GM21619 (cell line): ENCODE measurements around the gene RPL6.
A peak's percentile ranks its signal among the peaks of the same experiment; 100 is the strongest.
"Not testable (repeated sequence)": the region's sequence is repeated elsewhere in the genome, so short reads cannot be mapped to it uniquely, and the experiment has no call there.

Experiments
- ATAC-seq: cut with Tn5 transposase; IDR thresholded peaks from one replicate; pipeline ENCODE4 v1.9.1; 2021; ENCODE audit not compliant: unreplicated experiment

Gene RPL6

DNA sequence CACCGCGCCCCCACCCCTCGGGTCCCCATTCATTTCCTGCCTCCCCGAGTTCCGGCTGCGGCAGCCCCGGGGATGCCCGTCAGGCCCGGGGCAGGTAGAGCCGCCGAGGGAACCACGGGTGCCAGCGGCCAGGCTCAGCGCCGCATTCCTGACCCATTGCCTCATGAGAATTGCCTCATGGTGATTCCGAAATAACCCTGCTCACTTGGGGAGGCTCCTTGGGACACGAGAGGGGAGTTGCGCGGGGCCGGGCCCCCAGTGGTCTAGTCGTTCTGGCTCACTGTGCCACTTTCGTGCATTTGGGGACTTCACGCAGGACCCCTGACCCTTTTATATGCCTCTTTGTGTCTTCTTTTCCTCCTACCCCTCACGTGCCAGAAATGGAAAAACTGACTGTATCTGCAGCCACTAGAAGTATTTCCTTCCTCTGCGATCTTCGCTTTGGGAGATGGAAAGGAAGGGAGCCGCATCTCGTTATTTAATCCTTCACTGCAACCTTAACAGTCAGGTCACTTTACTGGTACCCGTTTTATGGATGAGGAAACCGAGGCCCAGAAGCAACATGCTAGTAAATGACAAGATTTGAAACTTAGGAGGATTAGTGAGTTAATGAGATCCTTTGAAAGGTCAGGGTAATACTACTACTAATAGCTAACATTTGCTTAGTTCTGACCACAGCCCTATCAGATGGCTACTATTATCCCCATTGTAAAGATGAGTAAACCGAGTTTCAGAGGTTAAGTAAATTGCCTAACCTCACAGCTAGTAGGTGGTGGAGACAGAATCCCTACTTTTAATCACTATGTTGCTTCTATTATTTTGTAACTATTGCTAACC is 10.1 kb upstream of the RPL6 start:
- ATAC-seq: peak; percentile 43

DNA sequence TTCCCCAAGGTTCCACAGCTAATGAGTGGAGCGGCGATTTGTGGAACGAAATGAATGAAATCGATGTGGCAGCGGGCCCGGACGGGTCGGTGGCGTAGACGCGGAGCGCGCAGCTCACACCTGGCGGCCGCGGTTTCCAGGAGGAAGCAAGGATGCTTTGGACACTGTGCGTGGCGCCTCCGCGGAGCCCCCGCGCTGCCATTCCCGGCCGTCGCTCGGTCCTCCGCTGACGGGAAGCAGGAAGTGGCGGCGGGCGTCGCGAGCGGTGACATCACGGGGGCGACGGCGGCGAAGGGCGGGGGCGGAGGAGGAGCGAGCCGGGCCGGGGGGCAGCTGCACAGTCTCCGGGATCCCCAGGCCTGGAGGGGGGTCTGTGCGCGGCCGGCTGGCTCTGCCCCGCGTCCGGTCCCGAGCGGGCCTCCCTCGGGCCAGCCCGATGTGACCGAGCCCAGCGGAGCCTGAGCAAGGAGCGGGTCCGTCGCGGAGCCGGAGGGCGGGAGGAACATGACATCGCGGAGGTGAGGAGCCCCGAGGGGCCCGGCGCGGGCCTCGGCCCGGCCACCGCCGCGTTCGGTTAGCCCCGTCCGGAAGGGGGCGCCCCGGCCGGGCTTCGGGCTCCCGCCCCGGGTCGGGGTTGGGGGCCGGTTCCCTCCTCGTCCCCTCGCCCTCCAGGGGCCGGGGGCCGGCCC is 9.3 kb upstream of the RPL6 start, which contains the start of gene PTPN11:
PTPN11 (plus strand) TSS at position 340 of the 689 bp plus-strand sequence; CDS start at position 505, 165 bp downstream.
- peak; percentile 77 for ATAC-seq

GRCh38 chr12:112418273-112418607 is 8.8 kb upstream of the RPL6 start:
- ATAC-seq: peak; percentile 22

DNA sequence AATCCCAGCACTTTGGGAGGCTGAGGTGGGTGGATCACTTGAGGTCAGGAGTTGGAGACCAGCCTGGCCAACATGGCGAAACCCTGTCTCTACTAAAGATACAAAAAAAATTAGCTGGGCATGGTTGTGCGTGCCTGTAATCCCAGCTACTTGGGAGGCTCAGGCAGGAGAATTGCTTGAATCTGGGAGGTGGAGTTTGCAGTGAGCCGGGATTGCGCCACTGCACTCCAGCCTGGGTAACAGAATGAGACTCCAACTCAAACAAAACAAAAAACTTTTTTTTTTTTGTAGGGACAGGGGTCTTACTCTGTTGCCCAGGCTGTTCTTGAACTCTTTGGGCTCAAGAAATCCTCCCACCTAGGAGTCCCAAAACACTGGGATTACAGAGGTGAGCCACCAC is 6.1 kb upstream of the RPL6 start:
- ATAC-seq: not testable (repeated sequence)

- no peak for ATAC-seq
Observed at GRCh38 chr12:112413855-112414625, 4.6 kb upstream of the RPL6 start.

GRCh38 chr12:112409906-112410244 is 470 bp upstream of the RPL6 start:
- ATAC-seq: no peak

DNA sequence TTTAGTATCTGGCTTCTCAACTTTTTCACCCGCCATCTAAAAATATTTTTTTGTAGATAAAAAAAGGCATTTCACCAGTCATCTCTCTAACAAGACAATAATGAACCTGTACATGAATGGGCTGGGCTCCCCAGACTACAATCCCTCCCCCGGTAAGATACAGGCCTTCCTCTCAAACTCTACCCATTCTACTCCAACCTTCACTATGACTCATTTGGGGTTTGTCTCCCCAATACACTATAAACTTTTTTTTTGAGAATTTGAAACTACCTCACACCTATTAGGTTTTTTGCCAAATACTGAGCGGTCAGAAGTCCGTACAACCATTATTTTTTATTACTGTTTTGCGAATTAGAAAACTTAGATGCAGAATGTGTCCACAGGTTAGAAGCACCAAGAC is 784 bp downstream of the RPL6 start:
- ATAC-seq: no peak

DNA sequence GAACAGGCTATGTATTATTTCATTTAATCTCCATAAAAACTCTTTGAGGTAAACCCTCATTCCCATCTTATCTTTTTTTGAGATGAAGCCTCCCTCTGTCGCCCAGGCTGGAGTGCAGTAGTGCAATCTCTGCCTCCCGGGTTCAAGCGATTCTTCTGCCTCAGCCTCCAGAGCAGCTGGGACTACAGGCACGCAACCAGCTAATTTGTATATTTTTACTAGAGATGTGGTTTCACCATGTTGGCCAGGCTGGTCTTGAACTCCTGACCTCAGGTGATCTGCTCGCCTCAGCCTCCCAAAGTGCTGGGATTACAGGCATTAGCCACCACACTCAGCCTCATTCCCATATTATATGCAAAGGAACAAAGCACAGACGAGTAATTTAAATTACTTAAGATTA is 1.7 kb downstream of the RPL6 start:
- not testable (repeated sequence) for ATAC-seq

- no peak for ATAC-seq
Observed at GRCh38 chr12:112406519-112407488, 2.6 kb downstream of the RPL6 start.

GRCh38 chr12:112401903-112402498 is 7.4 kb downstream of the RPL6 start:
- ATAC-seq: no peak

DNA sequence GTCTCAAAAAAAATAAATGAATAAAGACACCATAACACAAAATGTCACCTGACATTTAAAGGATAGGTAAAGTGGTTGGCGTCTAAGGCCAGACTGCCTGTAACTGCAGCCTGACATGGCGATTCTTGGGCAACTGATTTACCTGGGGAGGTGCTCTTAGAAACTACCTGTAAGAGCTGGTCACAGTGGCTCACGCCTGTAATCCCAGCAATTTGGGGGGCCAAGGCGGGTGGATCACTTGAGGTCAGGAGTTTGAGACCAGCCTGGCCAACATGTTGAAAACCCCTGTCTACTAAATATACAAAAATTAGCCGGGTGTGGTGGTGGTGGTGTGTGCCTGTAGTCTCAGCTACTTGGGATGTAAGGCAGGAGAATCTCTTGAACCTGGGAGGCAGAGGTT is 8.4 kb downstream of the RPL6 start:
- ATAC-seq: no peak

GRCh38 chr12:112393328-112393727 is 16.1 kb downstream of the RPL6 start:
- ATAC-seq: no peak

DNA sequence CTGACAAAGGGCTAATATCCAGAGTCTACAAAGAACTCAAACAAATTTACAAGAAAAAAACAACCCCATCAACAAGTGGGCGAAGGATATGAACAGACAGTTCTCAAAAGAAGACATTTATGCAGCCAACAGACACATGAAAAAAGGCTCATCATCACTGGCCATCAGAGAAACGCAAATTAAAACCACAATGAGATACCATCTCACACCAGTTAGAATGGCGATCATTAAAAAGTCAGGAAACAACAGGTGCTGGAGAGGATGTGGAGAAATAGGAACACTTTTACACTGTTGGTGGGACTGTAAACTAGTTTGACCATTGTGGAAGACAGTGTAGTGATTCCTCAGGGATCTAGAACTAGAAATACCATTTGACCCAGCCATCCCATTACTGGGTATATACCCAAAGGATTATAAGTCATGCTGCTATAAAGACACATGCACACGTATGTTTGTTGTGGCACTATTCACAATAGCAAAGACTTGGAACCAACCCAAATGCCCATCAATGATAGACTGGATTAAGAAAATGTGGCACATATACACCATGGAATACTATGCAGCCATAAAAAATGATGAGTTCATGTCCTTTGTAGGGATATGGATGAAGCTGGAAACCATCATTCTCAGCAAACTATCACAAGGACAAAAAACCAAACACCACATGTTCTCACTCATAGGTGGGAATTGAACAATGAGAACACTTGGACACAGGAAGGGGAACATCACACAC is 19.3 kb downstream of the RPL6 start:
- ATAC-seq: not testable (repeated sequence)

GRCh38 chr12:112389228-112389627 is 20.2 kb downstream of the RPL6 start:
- no peak for ATAC-seq

GRCh38 chr12:112386726-112387125 is 22.7 kb downstream of the RPL6 start:
- no peak for ATAC-seq

DNA sequence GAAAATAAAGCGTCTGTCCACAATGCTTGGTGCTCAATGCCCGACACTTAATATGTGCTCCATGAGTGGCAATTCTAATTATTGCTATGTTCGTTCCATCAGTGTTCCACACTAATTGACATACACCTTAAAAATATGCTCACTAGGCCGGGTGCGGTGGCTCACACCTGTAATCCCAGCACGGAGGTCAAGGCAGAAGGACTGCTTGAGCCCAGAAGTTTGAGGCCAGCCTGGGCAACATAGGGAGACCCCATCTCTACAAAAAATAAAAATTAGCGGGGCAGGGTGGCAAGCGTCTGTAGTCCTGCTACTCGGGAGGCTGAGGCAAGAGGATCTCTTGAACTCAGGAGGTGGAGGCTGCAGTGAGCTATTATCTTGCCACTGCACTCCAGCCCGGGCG is 26.5 kb downstream of the RPL6 start:
- ATAC-seq: no peak

DNA sequence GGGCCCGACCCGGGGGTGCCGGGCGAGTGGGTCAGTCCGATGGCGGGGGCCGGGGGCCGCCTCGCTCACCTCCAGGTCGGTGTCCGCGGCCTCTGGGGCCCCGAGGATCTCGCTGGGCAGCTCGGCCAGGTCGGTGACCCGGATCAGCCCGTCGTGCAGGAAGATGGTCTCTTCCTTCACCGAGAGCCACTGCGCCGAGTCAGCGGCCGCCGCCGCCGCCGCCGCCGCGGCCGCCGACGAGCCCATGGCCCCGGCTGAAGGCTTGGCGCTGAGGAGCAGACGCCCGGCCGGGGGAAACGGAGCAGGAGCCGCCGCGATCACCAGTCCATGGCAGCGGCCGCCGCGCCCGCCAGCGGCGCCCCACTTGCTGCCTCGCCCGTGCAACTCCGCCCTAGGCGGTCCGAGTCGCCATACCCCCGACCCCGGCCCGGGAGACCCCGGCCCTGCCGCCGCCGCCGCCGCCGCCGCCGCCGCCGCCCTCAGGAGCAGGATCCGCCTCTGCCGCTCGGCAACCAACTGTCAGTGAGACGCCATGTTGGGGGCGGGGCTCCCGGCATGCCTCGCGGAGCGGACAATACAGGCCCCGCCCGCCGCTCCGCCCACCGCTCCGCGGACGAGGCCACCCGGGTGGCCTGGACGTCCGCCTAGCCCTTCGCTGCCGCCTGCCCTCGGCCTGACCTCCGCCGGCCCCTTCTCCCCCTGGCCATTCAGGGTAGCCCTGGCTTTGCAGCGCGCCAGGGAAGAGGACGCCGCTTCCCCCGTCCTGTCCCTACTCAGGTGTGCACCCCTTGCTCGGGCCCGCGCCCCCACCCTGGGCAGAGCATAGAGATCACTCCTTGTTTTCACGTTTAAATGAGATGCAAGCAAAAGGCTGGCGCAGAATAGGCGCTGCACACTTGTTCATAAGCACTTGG is 27.3 kb downstream of the RPL6 start, which contains the start of gene HECTD4:
HECTD4 (minus strand) TSS at position 549 of the 914 bp plus-strand sequence; CDS start at position 246, 303 bp downstream.
- ATAC-seq: peak; percentile 89

DNA sequence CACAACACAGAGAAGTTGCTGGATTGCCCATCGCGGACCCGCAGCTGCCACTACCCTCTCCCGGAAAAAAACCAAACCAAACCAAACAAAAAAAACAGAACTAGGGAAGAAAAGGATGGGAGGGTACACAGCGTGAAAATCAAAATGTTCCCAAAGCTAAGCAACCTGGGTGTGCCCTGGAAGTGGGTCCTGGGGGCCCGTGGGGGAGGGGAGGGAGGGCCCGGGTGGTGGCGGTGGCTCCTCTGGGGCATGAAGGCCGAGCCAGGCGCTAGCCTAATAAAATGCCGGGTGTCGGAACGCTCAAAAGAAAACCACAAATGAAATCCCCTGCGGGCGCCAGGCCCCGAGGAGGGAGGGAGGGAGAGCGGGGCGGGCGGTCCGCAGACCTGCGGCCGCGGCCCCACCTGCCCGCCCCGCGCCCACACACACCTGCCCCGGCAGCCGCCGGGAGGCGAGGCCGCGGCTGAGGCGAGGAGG is 28.0 kb downstream of the RPL6 start:
- peak; percentile 59 for ATAC-seq
